Measurements from ENCODE around the gene CAV3. TPM values are rescaled to one million over a fixed set of nuclear protein-coding genes. Genes with fewer than 3 reads are reported as not detected.

CAV3 gene
- total RNA-seq, 1 donor from 2014 or later: not detected

GRCh38 chr3:8768364-8769087 is 34.9 kb downstream of the CAV3 start:
- H3K27me3 Mint-ChIP-seq: peaks cover 65% of the 10 kb centered on the region
- H3K27ac Mint-ChIP-seq: no peak overlapping the region

GRCh38 chr3:8769088-8769822 is 35.7 kb downstream of the CAV3 start, which contains the start of gene OXTR:
TSS of gene OXTR (minus strand) at chr3:8769613. CDS start at chr3:8768187, 1,426 bp downstream.
- no peak within 1 kb of the TSS for H3K27ac Mint-ChIP-seq
- peak; percentile 86 for DNase-seq (ENCODE audit: extremely low spot score, unreplicated experiment)

More at GRCh38 chr3:8768364-8769087, 34.9 kb downstream of the CAV3 start:
- peaks cover 11% of the 10 kb centered on the region for H3K4me1 Mint-ChIP-seq (ENCODE audit: unreplicated experiment)
- DNase-seq (ENCODE audit: extremely low spot score, unreplicated experiment): no peak
- no peaks in the 10 kb centered on the region for H3K9me3 Mint-ChIP-seq
- TF ChIP-seq CTCF (conservative IDR thresholded peaks at IDR 0.05): no peak
- peak overlapping the region; percentile 85 for H3K4me3 Mint-ChIP-seq
- no peaks in the 10 kb centered on the region for H3K36me3 Mint-ChIP-seq

GRCh38 chr3:8773941-8774542 is 40.4 kb downstream of the CAV3 start:
- no peak for TF ChIP-seq CTCF (conservative IDR thresholded peaks at IDR 0.05)
- peaks cover 30% of the 10 kb centered on the region for H3K27me3 Mint-ChIP-seq
- H3K36me3 Mint-ChIP-seq: no peaks in the 10 kb centered on the region
- no peak for DNase-seq (ENCODE audit: extremely low spot score, unreplicated experiment)
- H3K4me1 Mint-ChIP-seq (ENCODE audit: unreplicated experiment): peaks cover 14% of the 10 kb centered on the region
- H3K27ac Mint-ChIP-seq: no peak overlapping the region
- H3K4me3 Mint-ChIP-seq: no peak overlapping the region
- no peaks in the 10 kb centered on the region for H3K9me3 Mint-ChIP-seq

More at GRCh38 chr3:8769088-8769822, 35.7 kb downstream of the CAV3 start, which contains the start of gene OXTR:
- Mint-ChIP-seq H3K9me3 (no peaks in the 10 kb centered on the region), H3K4me3 (peak within 1 kb of the TSS; percentile 85), H3K36me3 (no peaks in the 10 kb centered on the region), H3K4me1 (ENCODE audit: unreplicated experiment) (peaks cover 11% of the 10 kb centered on the region), H3K27me3 (peaks cover 65% of the 10 kb centered on the region)
- TF ChIP-seq CTCF (conservative IDR thresholded peaks at IDR 0.05): peak; percentile 100

GRCh38 chr3:8775181-8775580 is 41.6 kb downstream of the CAV3 start:
- Mint-ChIP-seq H3K4me1 (ENCODE audit: unreplicated experiment) (peaks cover 7% of the 10 kb centered on the region), H3K27me3 (peaks cover 19% of the 10 kb centered on the region), H3K4me3 (no peak overlapping the region), H3K36me3 (no peaks in the 10 kb centered on the region), H3K27ac (no peak overlapping the region), H3K9me3 (no peaks in the 10 kb centered on the region)
- DNase-seq (ENCODE audit: extremely low spot score, unreplicated experiment): no peak
- TF ChIP-seq CTCF (conservative IDR thresholded peaks at IDR 0.05): no peak

- Mint-ChIP-seq H3K4me1 (ENCODE audit: unreplicated experiment) (peaks cover 7% of the 10 kb centered on the region), H3K4me3 (no peak overlapping the region), H3K36me3 (no peaks in the 10 kb centered on the region), H3K27me3 (peaks cover 15% of the 10 kb centered on the region), H3K27ac (no peak overlapping the region), H3K9me3 (no peaks in the 10 kb centered on the region)
- DNase-seq (ENCODE audit: extremely low spot score, unreplicated experiment): no peak
- no peak for TF ChIP-seq CTCF (conservative IDR thresholded peaks at IDR 0.05)
Measured at GRCh38 chr3:8775602-8776001, 42.0 kb downstream of the CAV3 start.
